ENCODE data around the gene ALDH1A1. TPM values are rescaled to one million over a fixed set of nuclear protein-coding genes. Genes with fewer than 3 reads are reported as not detected.

Gene ALDH1A1
- total and polyA plus RNA-seq, 2 of the 8 experiments (the other 6 are each of a cell fraction or from before 2014, with no cell fraction given), result 0.50 to 0.82 TPM

DNA sequence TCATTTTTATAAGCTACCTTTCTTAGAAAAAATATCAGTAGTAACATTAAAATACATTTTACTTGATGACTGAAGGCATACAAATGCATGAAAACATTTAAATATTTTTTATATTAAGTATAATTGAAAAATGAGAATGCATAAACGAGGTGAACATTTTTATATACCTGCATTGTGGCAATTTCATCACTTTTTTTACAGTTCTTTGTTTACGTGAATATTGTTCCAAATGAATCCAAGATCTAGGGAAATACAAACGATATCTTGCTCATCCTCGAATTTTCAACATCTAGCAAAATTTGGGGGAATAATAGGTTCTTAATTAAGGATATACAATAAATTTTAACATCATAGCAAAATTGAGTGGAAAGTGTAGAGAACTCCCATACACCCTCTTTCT lies 45.5 kb upstream of the ALDH1A1 start (continued):
- TF ChIP-seq SIN3A (conservative IDR thresholded peaks at IDR 0.05 in 1 of 2, IDR thresholded peaks at IDR 0.05 in 1 of 2; ENCODE audit: low read depth in 1 of 2, low read length in 2 of 2), result no peak
- TF ChIP-seq YY1 (IDR thresholded peaks at IDR 0.05; ENCODE audit: low read depth, low read length), result no peak
- TF ChIP-seq CBX5 (IDR thresholded peaks at IDR 0.05; ENCODE audit: low read depth, low read length), result no peak
- no peak for TF ChIP-seq TAF1 (IDR thresholded peaks at IDR 0.05; ENCODE audit: low read depth, low read length)
- TF ChIP-seq NRF1 (IDR thresholded peaks at IDR 0.05; ENCODE audit: low read depth, low read length), result no peak
- no peak for TF ChIP-seq BRCA1 (IDR thresholded peaks at IDR 0.05; ENCODE audit: low read depth, low read length)

Data from H1 (cell line).